ENCODE results near the gene DNAAF8. TPM values are rescaled to one million over a fixed set of nuclear protein-coding genes. Genes with fewer than 3 reads are reported as not detected.

Gene DNAAF8
- total and polyA plus RNA-seq, 12 donors: 0.30 to 3.3 (median 1.5) TPM

DNA sequence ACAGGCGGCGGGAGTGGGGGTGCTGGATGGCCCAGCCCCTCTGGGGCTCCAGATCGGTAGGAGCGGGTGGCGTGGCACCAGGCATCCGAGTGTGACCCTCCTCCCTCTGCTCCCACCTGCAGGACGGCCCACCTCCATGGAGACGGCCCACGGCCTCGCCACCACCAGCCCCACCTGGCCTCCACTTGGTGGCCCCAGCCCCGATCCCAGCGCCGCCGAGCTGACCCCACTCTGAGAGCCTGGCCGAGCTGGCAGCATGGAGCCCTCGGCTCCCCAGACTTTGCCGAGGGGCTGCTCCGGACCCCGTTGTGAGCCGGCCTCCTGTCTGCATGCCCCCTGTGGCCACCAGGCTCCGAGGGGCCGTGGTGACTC, 45.7 kb upstream of the DNAAF8 start:
- Histone ChIP-seq H3K9me3 (replicated peaks in 1 of 3) (no peaks in the 10 kb centered on the region), H3K27ac (no peak overlapping the region), H3K4me1 (replicated peaks in 1 of 2) (peaks cover 7 to 19% of the 10 kb centered on the region in 2 donors), H3K4me3 (no peak overlapping the region), H3K27me3 (no peaks in the 10 kb centered on the region), H3K36me3 (replicated peaks in 1 of 2) (peaks cover 0 to 35% of the 10 kb centered on the region in 2 donors)
- intact Hi-C loops (cut with DNase I): no loop called here
- peak in 2 of 7 donors; percentile 25 to 27 for DNase-seq
- TF ChIP-seq, protein P1, sequence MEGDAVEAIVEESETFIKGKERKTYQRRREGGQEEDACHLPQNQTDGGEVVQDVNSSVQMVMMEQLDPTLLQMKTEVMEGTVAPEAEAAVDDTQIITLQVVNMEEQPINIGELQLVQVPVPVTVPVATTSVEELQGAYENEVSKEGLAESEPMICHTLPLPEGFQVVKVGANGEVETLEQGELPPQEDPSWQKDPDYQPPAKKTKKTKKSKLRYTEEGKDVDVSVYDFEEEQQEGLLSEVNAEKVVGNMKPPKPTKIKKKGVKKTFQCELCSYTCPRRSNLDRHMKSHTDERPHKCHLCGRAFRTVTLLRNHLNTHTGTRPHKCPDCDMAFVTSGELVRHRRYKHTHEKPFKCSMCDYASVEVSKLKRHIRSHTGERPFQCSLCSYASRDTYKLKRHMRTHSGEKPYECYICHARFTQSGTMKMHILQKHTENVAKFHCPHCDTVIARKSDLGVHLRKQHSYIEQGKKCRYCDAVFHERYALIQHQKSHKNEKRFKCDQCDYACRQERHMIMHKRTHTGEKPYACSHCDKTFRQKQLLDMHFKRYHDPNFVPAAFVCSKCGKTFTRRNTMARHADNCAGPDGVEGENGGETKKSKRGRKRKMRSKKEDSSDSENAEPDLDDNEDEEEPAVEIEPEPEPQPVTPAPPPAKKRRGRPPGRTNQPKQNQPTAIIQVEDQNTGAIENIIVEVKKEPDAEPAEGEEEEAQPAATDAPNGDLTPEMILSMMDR (IDR thresholded peaks at IDR 0.05): no peak
- TF ChIP-seq POLR2A (IDR thresholded peaks at IDR 0.05): no peak
- WGBS, 4 donors: 86 to 94% (median 88%) methylated on average over 5 to 22 of the region's 22 CpGs

DNA sequence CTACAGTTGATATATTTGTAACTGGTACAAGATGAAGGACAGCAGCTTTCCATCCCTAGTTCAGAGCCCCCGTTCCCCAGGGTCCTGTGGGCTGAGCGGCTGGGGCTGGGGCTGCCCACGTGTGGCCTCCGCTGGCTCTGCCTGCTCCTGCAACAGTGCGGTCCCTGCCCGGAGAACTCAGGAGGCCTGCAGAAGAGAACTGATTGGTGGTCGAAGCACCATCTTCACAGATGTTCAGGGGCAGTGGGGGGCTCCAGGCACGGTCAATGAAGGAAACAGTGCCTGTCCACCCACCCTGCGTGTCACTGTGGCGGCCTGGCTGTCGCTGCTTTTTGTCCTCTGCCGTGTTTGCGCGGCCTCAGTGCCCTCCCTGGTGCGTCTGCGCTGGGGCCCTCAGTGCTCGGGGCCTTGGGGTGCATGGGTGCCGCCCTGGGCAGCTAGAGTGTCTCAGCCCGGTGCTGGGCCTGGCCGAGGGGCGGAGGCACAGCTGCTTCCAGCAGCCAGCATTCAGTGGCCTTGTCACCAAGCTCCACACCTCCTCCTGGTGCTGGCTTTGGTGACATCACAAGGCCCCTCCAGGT, 45.2 kb upstream of the DNAAF8 start:
- Histone ChIP-seq H3K27me3 (no peaks in the 10 kb centered on the region), H3K4me3 (no peak overlapping the region), H3K9me3 (replicated peaks in 1 of 3) (no peaks in the 10 kb centered on the region), H3K4me1 (replicated peaks in 1 of 2) (peaks cover 9 to 19% of the 10 kb centered on the region in 2 donors), H3K36me3 (replicated peaks in 1 of 2) (peaks cover 0 to 30% of the 10 kb centered on the region in 2 donors), H3K27ac (no peak overlapping the region)
- peak in 1 of 7 donors; percentile 18 for DNase-seq
- TF ChIP-seq, protein P1 (IDR thresholded peaks at IDR 0.05): no peak
- no peak for TF ChIP-seq POLR2A (IDR thresholded peaks at IDR 0.05)
- intact Hi-C loops (cut with DNase I): no loop called here
- 86 to 93% (median 91%) methylated on average over 9 to 21 of the region's 21 CpGs; no CpG with 5 or more reads in 1 of the 4 donors for WGBS, 4 donors

DNA sequence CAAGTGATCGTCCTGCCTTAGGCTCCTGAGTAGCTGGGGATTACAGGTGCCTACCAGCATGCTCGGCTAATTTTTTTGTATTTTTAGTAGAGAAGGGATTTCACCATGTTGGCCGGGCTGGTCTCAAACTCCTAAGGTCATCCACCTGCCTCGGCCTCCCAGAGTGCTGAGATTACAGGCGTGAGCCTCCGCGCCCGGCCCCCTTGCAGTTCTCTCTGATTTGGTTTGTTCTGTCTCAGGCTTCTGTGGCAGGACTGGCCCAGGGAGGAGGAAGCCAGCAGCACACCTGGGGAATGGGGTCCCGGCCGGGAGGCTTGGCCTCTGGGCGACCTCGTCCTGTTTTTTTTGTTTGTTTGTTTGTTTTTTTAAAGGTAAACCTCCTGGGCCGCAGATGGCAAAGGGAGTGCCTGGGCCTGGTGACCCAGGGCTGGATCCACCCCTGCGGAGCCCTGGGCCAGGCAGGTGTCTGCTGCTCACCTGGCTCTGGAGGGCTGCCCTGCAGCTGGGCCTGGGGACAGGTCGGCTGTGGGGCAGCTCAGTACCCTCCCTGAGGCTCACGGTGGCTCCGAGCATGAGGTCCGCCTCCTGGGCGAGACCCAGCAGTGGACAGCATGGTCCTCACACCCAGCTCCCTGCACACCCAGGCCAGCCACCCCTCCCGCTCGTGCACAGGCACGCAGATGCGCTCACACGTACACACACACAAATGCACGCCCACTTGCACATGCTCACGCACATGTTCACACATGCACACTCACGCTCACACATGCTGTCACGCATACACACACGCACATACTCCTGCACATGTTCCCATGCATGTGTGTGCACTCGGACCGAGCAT, 44.3 kb upstream of the DNAAF8 start:
- no peaks in the 10 kb centered on the region for H3K27me3 ChIP-seq
- intact Hi-C loops (cut with DNase I): no loop called here
- H3K27ac ChIP-seq: no peak overlapping the region
- 85 to 89% (median 87%) methylated on average over 28 to 31 of the region's 31 CpGs for WGBS, 4 donors
- TF ChIP-seq POLR2A (IDR thresholded peaks at IDR 0.05): no peak
- TF ChIP-seq, protein P1 (IDR thresholded peaks at IDR 0.05): no peak
- DNase-seq: no peak
- peaks cover 15 to 25% of the 10 kb centered on the region in 2 donors for H3K4me1 ChIP-seq (replicated peaks in 1 of 2)
- no peak overlapping the region for H3K4me3 ChIP-seq
- no peaks in the 10 kb centered on the region for H3K9me3 ChIP-seq (replicated peaks in 1 of 3)
- peaks cover 0 to 25% of the 10 kb centered on the region in 2 donors for H3K36me3 ChIP-seq (replicated peaks in 1 of 2)

DNA sequence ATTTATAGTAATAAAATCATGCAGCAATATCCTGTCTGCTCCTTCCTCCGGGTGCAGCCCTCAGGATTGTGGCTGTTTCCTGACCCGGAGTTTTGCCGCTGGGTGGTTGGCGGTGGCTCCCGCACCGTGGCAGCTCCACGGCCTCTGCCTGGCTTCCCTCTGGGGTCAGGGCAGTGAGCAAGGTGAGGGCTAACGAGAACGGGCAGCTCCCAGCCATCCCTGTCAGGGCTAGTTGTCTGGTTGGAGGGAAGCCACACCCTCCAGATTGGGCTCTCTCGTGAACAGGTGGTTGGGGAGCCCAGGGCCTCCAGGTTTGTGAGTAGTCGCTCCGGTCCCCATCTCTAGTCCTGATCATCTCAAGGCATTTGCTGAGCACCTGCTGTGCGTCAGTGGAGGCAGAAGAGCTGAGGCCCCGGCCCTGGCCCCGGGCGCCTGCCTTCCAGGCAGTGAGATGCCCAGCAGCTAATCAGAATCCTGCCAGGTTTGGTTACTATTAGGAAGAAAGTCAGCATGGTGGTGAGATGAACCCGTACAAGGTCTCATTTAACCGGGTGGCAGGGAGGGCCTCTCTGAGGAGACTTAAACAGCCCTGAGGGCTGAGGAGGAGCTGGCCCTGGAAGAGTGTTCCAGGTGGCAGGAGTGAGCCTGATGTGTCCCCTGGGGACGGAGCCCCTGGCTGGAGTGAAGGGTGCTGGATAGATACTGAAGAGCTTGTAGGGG, 43.2 kb upstream of the DNAAF8 start:
- WGBS, 4 donors: 66 to 77% (median 72%) methylated on average over 6 to 19 of the region's 19 CpGs
- peaks cover 19 to 35% of the 10 kb centered on the region in 2 donors for H3K4me1 ChIP-seq (replicated peaks in 1 of 2)
- no peaks in the 10 kb centered on the region for H3K27me3 ChIP-seq
- no peak overlapping the region for H3K4me3 ChIP-seq
- no peak for TF ChIP-seq POLR2A (IDR thresholded peaks at IDR 0.05)
- TF ChIP-seq, protein P1 (IDR thresholded peaks at IDR 0.05): no peak
- H3K27ac ChIP-seq: no peak overlapping the region
- DNase-seq: peak in 2 of 7 donors; percentile 19 to 22
- no peaks in the 10 kb centered on the region for H3K9me3 ChIP-seq (replicated peaks in 1 of 3)
- intact Hi-C loops (cut with DNase I): no loop called here
- H3K36me3 ChIP-seq (replicated peaks in 1 of 2): peaks cover 0 to 27% of the 10 kb centered on the region in 2 donors

All from adrenal gland (tissue), 12 donors.